Body of pancreas (tissue), 4 donors: ENCODE data around the gene ATP10A.

Source experiments
- POLR2A ChIP-seq, 3 donors: fragments of 450-650 bp; IDR thresholded peaks; one replicate each; pipeline ENCODE4 v1.6.1; 2016; ENCODE audit warnings: antibody characterized with exemption in 3 of 3, mild to moderate bottlenecking in 2 of 3
- TF ChIP-seq, protein P1 (sequence below), 7 experiments: fragments of 450-650 bp in 4 of 7; fragments of 200-600 bp in 3 of 7; sonication (generic) in 3 of 7; IDR thresholded peaks; one replicate each; pipeline ENCODE4 v1.5.1; 2016 to 2019; ENCODE audit warnings: antibody characterized with exemption in 7 of 7

- TF ChIP-seq, protein P1, sequence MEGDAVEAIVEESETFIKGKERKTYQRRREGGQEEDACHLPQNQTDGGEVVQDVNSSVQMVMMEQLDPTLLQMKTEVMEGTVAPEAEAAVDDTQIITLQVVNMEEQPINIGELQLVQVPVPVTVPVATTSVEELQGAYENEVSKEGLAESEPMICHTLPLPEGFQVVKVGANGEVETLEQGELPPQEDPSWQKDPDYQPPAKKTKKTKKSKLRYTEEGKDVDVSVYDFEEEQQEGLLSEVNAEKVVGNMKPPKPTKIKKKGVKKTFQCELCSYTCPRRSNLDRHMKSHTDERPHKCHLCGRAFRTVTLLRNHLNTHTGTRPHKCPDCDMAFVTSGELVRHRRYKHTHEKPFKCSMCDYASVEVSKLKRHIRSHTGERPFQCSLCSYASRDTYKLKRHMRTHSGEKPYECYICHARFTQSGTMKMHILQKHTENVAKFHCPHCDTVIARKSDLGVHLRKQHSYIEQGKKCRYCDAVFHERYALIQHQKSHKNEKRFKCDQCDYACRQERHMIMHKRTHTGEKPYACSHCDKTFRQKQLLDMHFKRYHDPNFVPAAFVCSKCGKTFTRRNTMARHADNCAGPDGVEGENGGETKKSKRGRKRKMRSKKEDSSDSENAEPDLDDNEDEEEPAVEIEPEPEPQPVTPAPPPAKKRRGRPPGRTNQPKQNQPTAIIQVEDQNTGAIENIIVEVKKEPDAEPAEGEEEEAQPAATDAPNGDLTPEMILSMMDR (IDR thresholded peaks at IDR 0.05), result no peak
- no peak for TF ChIP-seq POLR2A (IDR thresholded peaks at IDR 0.05)
Observed at GRCh38 chr15:25905140-25905539, 42.0 kb upstream of the ATP10A start.
